GM12878 (cell line): ENCODE data around the gene IFT22. TPM values are rescaled to one million over a fixed set of nuclear protein-coding genes. Genes with fewer than 3 reads are reported as not detected.

Experiments used
- ATF3 ChIP-seq: IDR thresholded peaks from 2 replicates; pipeline ENCODE4 v1.6.1; 2011; ENCODE audit warnings: low read depth, mild to moderate bottlenecking, low read length, moderate library complexity, borderline replicate concordance; ENCODE audit errors: extremely low read depth
- BRCA1 ChIP-seq: IDR thresholded peaks from 2 replicates; pipeline ENCODE4 v1.6.1; 2011; ENCODE audit warnings: low read depth, low read length, improper control_type of control experiment
- CHD1 ChIP-seq: IDR thresholded peaks from 2 replicates; pipeline ENCODE4 v1.6.1; 2012; ENCODE audit warnings: low read depth, low read length, improper control_type of control experiment
- CHD2 ChIP-seq: IDR thresholded peaks from 2 replicates; pipeline ENCODE4 v1.6.1; 2011; ENCODE audit warnings: low read depth, low read length, improper control_type of control experiment, borderline replicate concordance
- E4F1 ChIP-seq: fragments of 450-650 bp; IDR thresholded peaks from 2 replicates; pipeline ENCODE4 v1.6.1; 2018; ENCODE audit warnings: borderline replicate concordance, mild to moderate bottlenecking; ENCODE audit not compliant: partially characterized antibody
- ESRRA ChIP-seq: IDR thresholded peaks from 2 replicates; pipeline ENCODE4 v1.6.1; 2012; ENCODE audit warnings: mild to moderate bottlenecking, low read length, improper control_type of control experiment
- EZH2 ChIP-seq: IDR thresholded peaks from 2 replicates; pipeline ENCODE4 v1.6.1; 2012; ENCODE audit warnings: low read depth, mild to moderate bottlenecking, control low read depth, inconsistent platforms, low read length, borderline replicate concordance; ENCODE audit not compliant: control insufficient read depth
- FOXK2 ChIP-seq: fragments of 450-650 bp; IDR thresholded peaks from 2 replicates; pipeline ENCODE4 v1.6.1; 2017; ENCODE audit warnings: mild to moderate bottlenecking, moderate library complexity
- HCFC1 ChIP-seq: fragments of 150-350 bp; IDR thresholded peaks from 2 replicates; pipeline ENCODE4 v1.6.1; 2014; ENCODE audit warnings: low read length
- HDGF ChIP-seq: fragments of 450-650 bp; IDR thresholded peaks from 2 replicates; pipeline ENCODE4 v1.6.1; 2016; ENCODE audit warnings: antibody characterized with exemption
- HSF1 ChIP-seq: fragments of 150-350 bp; IDR thresholded peaks from 2 replicates; pipeline ENCODE4 v1.6.1; 2014; ENCODE audit warnings: mild to moderate bottlenecking, low read depth, low read length
- IKZF1 ChIP-seq: fragments of 450-650 bp; conservative IDR thresholded peaks from 2 replicates; pipeline ENCODE4 v1.6.1; 2017; ENCODE audit warnings: antibody characterized with exemption, mild to moderate bottlenecking
- IRF4 ChIP-seq: IDR thresholded peaks from 2 replicates; pipeline ENCODE4 v1.6.1; 2011; ENCODE audit warnings: low read depth, low read length
- JUNB ChIP-seq: IDR thresholded peaks from 2 replicates; pipeline ENCODE4 v1.6.1; 2016; ENCODE audit warnings: antibody characterized with exemption, mild to moderate bottlenecking
- MYB ChIP-seq: fragments of 150-350 bp; IDR thresholded peaks from 2 replicates; pipeline ENCODE4 v1.6.1; 2014; ENCODE audit warnings: mild to moderate bottlenecking, low read depth, low read length, borderline replicate concordance
- NBN ChIP-seq: fragments of 450-650 bp; IDR thresholded peaks from 2 replicates; pipeline ENCODE4 v1.6.1; 2016
- PAX8 ChIP-seq: fragments of 450-650 bp; IDR thresholded peaks from 2 replicates; pipeline ENCODE4 v1.6.1; 2017; ENCODE audit warnings: mild to moderate bottlenecking, moderate library complexity
- POLR2AphosphoS5 ChIP-seq: IDR thresholded peaks from 2 replicates; pipeline ENCODE4 v1.6.1; 2011; ENCODE audit warnings: mild to moderate bottlenecking, low read length, inconsistent platforms
- POU2F2 ChIP-seq: IDR thresholded peaks from 3 replicates; pipeline ENCODE4 v1.6.1; 2011; ENCODE audit warnings: low read depth, mild to moderate bottlenecking, low read length, borderline replicate concordance
- RUNX3 ChIP-seq: IDR thresholded peaks from 2 replicates; pipeline ENCODE4 v1.6.1; 2012; ENCODE audit warnings: low read length, inconsistent platforms
- SRF ChIP-seq, 2 experiments: IDR thresholded peaks; 2 replicates each; pipeline ENCODE4 v1.6.1; 2011; ENCODE audit warnings: low read depth in 2 of 2, low read length in 2 of 2, mild to moderate bottlenecking in 1 of 2, moderate library complexity in 1 of 2
- USF2 ChIP-seq: IDR thresholded peaks from 2 replicates; pipeline ENCODE4 v1.6.1; 2011; ENCODE audit warnings: low read depth, low read length, improper control_type of control experiment, borderline replicate concordance
- ZBED1 ChIP-seq: IDR thresholded peaks from 2 replicates; pipeline ENCODE4 v1.6.1; 2016; ENCODE audit warnings: borderline replicate concordance
- ZBTB33 ChIP-seq: fragments of 450-650 bp; IDR thresholded peaks from 2 replicates; pipeline ENCODE4 v1.6.1; 2017; ENCODE audit warnings: mild to moderate bottlenecking
- ZNF207 ChIP-seq: fragments of 450-650 bp; IDR thresholded peaks from 2 replicates; pipeline ENCODE4 v1.6.1; 2014; ENCODE audit warnings: antibody characterized with exemption, mild to moderate bottlenecking, borderline replicate concordance
- ZNF24 ChIP-seq: fragments of 450-650 bp; IDR thresholded peaks from 2 replicates; pipeline ENCODE4 v1.6.1; 2017; ENCODE audit warnings: antibody characterized with exemption, mild to moderate bottlenecking
- ZNF384 ChIP-seq: IDR thresholded peaks from 2 replicates; pipeline ENCODE4 v1.6.1; 2012; ENCODE audit warnings: low read depth, mild to moderate bottlenecking, low read length, improper control_type of control experiment, borderline replicate concordance
- polyA plus RNA-seq, 11 experiments: library from polyadenylated mRNA; depleted of rRNA in 4 of 11; unstranded in 6 of 11; stranded (reverse) in 5 of 11; fragments of >200 nt; fragmentation: Nextera tagmentation in 4 of 11; fragmentation: Illumina TruSeq in 1 of 11; extraction: Ambion mirVana in 4 of 11; extraction: Trizol in 1 of 11; gene quantifications; 1 replicate in 1 of 11; 2 replicates in 10 of 11; pipeline versions ENCODE4 v1.2.1 to v1.2.3, GENCODE V29; 2011 to 2016; ENCODE audit warnings: inconsistent platforms in 2 of 11, missing spikeins in 2 of 11, low read depth in 1 of 11
- total RNA-seq, 4 experiments: library from RNA; depleted of rRNA in 3 of 4; stranded (reverse); fragments of >200 nt in 3 of 4; fragmentation: Illumina TruSeq in 1 of 4; extraction: Trizol in 1 of 4; gene quantifications; 2 replicates each; pipeline versions ENCODE4 v1.2.1 to v1.2.3, GENCODE V29; 2013 to 2021

The IFT22 gene
- total and polyA plus RNA-seq, 10 of the 15 experiments (the other 5 are each of a cell fraction or from before 2014, with no cell fraction given), result 10.1 to 25.7 (median 19.0) TPM

- TF ChIP-seq E4F1 (no peak), CHD1 (no peak), HDGF (no peak), NBN (no peak), ZNF24 (no peak), POU2F2 (peak; percentile 35; the same call in 1 of the 3 replicates), IKZF1 (no peak), ZNF207 (no peak), ZNF384 (no peak), HCFC1 (no peak), IRF4 (no peak), EZH2 (no peak), ESRRA (no peak), BRCA1 (no peak), JUNB (no peak), ZBED1 (no peak), POLR2AphosphoS5 (no peak), RUNX3 (peak; percentile 16; the same call in 1 of the 2 replicates), ZBTB33 (no peak), CHD2 (no peak), SRF (IDR thresholded peaks at IDR 0.05; ENCODE audit: low read depth in 2 of 2, low read length in 2 of 2) (no peak), USF2 (no peak), FOXK2 (no peak), ATF3 (no peak), PAX8 (no peak), HSF1 (no peak), MYB (no peak)
These were observed 42.2 kb upstream of the IFT22 start (continued) for GRCh38 chr7:101363734-101364374.
